HCT116 (cell line): Measurements from ENCODE around the gene HDAC2. TPM values are rescaled to one million over a fixed set of nuclear protein-coding genes. Genes with fewer than 3 reads are reported as not detected.

ENCODE experiments used
- ATAC-seq: fragments of 200-7000 bp; cut with Tn5 transposase; 2 replicates; pipeline ENCODE4 v1.9.1; 2020; ENCODE audit warnings: mild to moderate bottlenecking, moderate library complexity
- BruUV-seq: library from RNA; stranded (reverse); fragments of 400-500 nt; replicated peaks from 2 replicates; lab custom pipeline; 2021; lab: Mats Ljungman, UMichigan
- CTCF ChIA-PET: fragments of 300-600 bp; sonication (Branson Sonifier 250); formaldehyde crosslinking; loops from one replicate; lab custom pipeline; 2021; ENCODE audit warnings: antibody characterized with exemption; lab: Charles Lee
- POLR2A ChIA-PET: fragments of 300-600, 350-600 bp; sonication (Branson Sonifier 250); formaldehyde crosslinking; loops from one replicate; lab custom pipeline; 2021; ENCODE audit warnings: antibody characterized with exemption; lab: Charles Lee
- RAD21 ChIA-PET, 2 experiments: fragments of 300-600 bp; sonication (Branson Sonifier 250); formaldehyde crosslinking; loops; one replicate each; lab custom pipeline; 2023; ENCODE audit warnings: low total read pairs in 2 of 2; ENCODE audit not compliant: uncharacterized antibody in 2 of 2, unreplicated experiment in 2 of 2, low non-redundant PET in 1 of 2; lab: Charles Lee
- DNase-seq: peaks from one replicate; pipeline ENCODE4 v3.0.0-alpha.2; 2010; ENCODE audit warnings: low read depth, low spot score
- H2AFZ ChIP-seq: fragments of 200-600 bp; shearing (Covaris generic), sonication (generic); 2 replicates; pipeline ENCODE4 v1.6.1; 2017; ENCODE audit warnings: low read depth, mixed run types, mixed read lengths, antibody characterized with exemption, low read length; ENCODE audit not compliant: poor library complexity, severe bottlenecking
- H3K27ac ChIP-seq: 2 replicates; pipeline ENCODE4 v1.5.1; 2012; ENCODE audit warnings: low read depth, low read length
- H3K27me3 ChIP-seq: fragments of 200-600 bp; sonication (generic); 2 replicates; pipeline ENCODE4 v1.6.1; 2016; ENCODE audit warnings: mixed run types, low read length, mixed read lengths; ENCODE audit not compliant: insufficient read depth
- H3K36me3 ChIP-seq, 2 experiments: fragments of 200-500 bp in 1 of 2; fragments of 200-600 bp in 1 of 2; sonication (Bioruptor generic) in 1 of 2; sonication (generic) in 1 of 2; 2 replicates each; pipeline versions ENCODE4 v1.5.1 to v1.6.1; 2014 to 2016; ENCODE audit warnings: low read length in 2 of 2, inconsistent platforms in 1 of 2, mixed read lengths in 1 of 2, mixed run types in 1 of 2; ENCODE audit not compliant: insufficient read depth in 2 of 2, control insufficient read depth in 1 of 2
- H3K4me1 ChIP-seq, 2 experiments: fragments of 200-600 bp in 1 of 2; sonication (generic) in 1 of 2; 2 replicates each; pipeline versions ENCODE4 v1.5.1 to v1.6.1; 2012 to 2017; ENCODE audit warnings: low read length in 2 of 2, inconsistent platforms in 1 of 2, mild to moderate bottlenecking in 1 of 2, mixed read lengths in 1 of 2, mixed run types in 1 of 2, moderate library complexity in 1 of 2; ENCODE audit not compliant: insufficient read depth in 2 of 2, control insufficient read depth in 1 of 2
- H3K4me2 ChIP-seq: fragments of 200-600 bp; sonication (generic); 2 replicates; pipeline ENCODE4 v1.6.1; 2017; ENCODE audit warnings: mixed run types, low read length, mixed read lengths
- H3K4me3 ChIP-seq, 2 experiments: fragments of 200-600 bp in 1 of 2; sonication (generic) in 1 of 2; replicated peaks in 1 of 2; 2 replicates each; pipeline ENCODE4 v1.5.1; 2011 to 2016; ENCODE audit warnings: low read length in 2 of 2, control low read depth in 1 of 2, low read depth in 1 of 2, mild to moderate bottlenecking in 1 of 2, mixed read lengths in 1 of 2, mixed run types in 1 of 2
- H3K79me2 ChIP-seq: fragments of 200-600 bp; sonication (generic); 2 replicates; pipeline ENCODE4 v1.6.1; 2017; ENCODE audit warnings: mild to moderate bottlenecking, mixed run types, low read length, moderate library complexity, mixed read lengths; ENCODE audit not compliant: insufficient read depth
- H3K9ac ChIP-seq: fragments of 200-600 bp; sonication (generic); 2 replicates; pipeline ENCODE4 v1.6.1; 2016; ENCODE audit warnings: low read length, mixed read lengths
- H3K9me2 ChIP-seq: fragments of 200-600 bp; sonication (generic), shearing (Covaris generic); 2 replicates; pipeline ENCODE4 v1.6.1; 2017; ENCODE audit warnings: mixed run types, mild to moderate bottlenecking, moderate library complexity; ENCODE audit not compliant: insufficient read depth
- H3K9me3 ChIP-seq, 2 experiments: fragments of 200-500 bp in 1 of 2; fragments of 200-600 bp in 1 of 2; sonication (Bioruptor generic) in 1 of 2; sonication (generic) in 1 of 2; 2 replicates each; pipeline ENCODE4 v1.6.1; 2014 to 2017; ENCODE audit warnings: low read length in 2 of 2, mixed read lengths in 2 of 2, inconsistent platforms in 1 of 2, low read depth in 1 of 2, mild to moderate bottlenecking in 1 of 2, mixed run types in 1 of 2, moderate library complexity in 1 of 2; ENCODE audit not compliant: control insufficient read depth in 1 of 2, insufficient read depth in 1 of 2
- H4K20me1 ChIP-seq: fragments of 200-600 bp; sonication (generic), shearing (Covaris generic); 2 replicates; pipeline ENCODE4 v1.6.1; 2017; ENCODE audit warnings: mixed run types, mild to moderate bottlenecking, moderate library complexity; ENCODE audit not compliant: insufficient read depth
- ATF3 ChIP-seq: IDR thresholded peaks from 2 replicates; pipeline ENCODE4 v1.6.1; 2012
- CBX3 ChIP-seq: IDR thresholded peaks from 2 replicates; pipeline ENCODE4 v1.6.1; 2012; ENCODE audit warnings: low read depth
- CTCF ChIP-seq, 3 experiments: fragments of 200-600 bp in 1 of 3; sonication (generic) in 1 of 3; IDR thresholded peaks in 2 of 3; conservative IDR thresholded peaks in 1 of 3; 2 replicates each; pipeline ENCODE4 v1.5.1; 2012 to 2017; ENCODE audit warnings: low read depth in 2 of 3, low read length in 2 of 3, antibody characterized with exemption in 1 of 3, borderline replicate concordance in 1 of 3, control low read depth in 1 of 3, mild to moderate bottlenecking in 1 of 3, mixed read lengths in 1 of 3, mixed run types in 1 of 3, moderate library complexity in 1 of 3; ENCODE audit not compliant: insufficient read depth in 1 of 3
- EGR1 ChIP-seq: IDR thresholded peaks from 2 replicates; pipeline ENCODE4 v1.6.1; 2012; ENCODE audit warnings: low read depth
- ELF1 ChIP-seq: IDR thresholded peaks from 2 replicates; pipeline ENCODE4 v1.6.1; 2012; ENCODE audit warnings: low read depth, borderline replicate concordance
- EZH2 ChIP-seq: fragments of 200-600 bp; sonication (generic); IDR thresholded peaks from 2 replicates; pipeline ENCODE4 v1.6.1; 2017; ENCODE audit warnings: antibody characterized with exemption, mixed run types
- EZH2phosphoT487 ChIP-seq: fragments of 200-600 bp; IDR thresholded peaks from 2 replicates; pipeline ENCODE4 v1.6.1; 2018; ENCODE audit warnings: antibody characterized with exemption, borderline replicate concordance
- FOSL1 ChIP-seq: IDR thresholded peaks from 2 replicates; pipeline ENCODE4 v1.6.1; 2012; ENCODE audit warnings: low read depth
- POLR2A ChIP-seq: IDR thresholded peaks from 2 replicates; pipeline ENCODE4 v1.7.0; 2011; ENCODE audit warnings: borderline replicate concordance; ENCODE audit not compliant: insufficient read depth, insufficient read length; ENCODE audit errors: extremely low read depth
- POLR2AphosphoS5 ChIP-seq: IDR thresholded peaks from 2 replicates; pipeline ENCODE4 v1.6.1; 2011; ENCODE audit warnings: mild to moderate bottlenecking, low read depth, low read length, moderate library complexity
- RAD21 ChIP-seq: IDR thresholded peaks from 2 replicates; pipeline ENCODE4 v1.6.1; 2012; ENCODE audit warnings: low read depth, mild to moderate bottlenecking
- SP1 ChIP-seq: IDR thresholded peaks from 2 replicates; pipeline ENCODE4 v1.6.1; 2012; ENCODE audit warnings: low read depth
- SRF ChIP-seq: IDR thresholded peaks from 2 replicates; pipeline ENCODE4 v1.6.1; 2012; ENCODE audit warnings: low read depth
- TCF7L2 ChIP-seq: IDR thresholded peaks from 2 replicates; pipeline ENCODE4 v1.7.0; 2011; ENCODE audit warnings: borderline replicate concordance, inconsistent platforms; ENCODE audit not compliant: insufficient read depth, insufficient read length; ENCODE audit errors: extremely low read depth
- YY1 ChIP-seq: IDR thresholded peaks from 2 replicates; pipeline ENCODE4 v1.6.1; 2011; ENCODE audit warnings: low read length, low read depth, moderate library complexity, mild to moderate bottlenecking; ENCODE audit not compliant: insufficient replicate concordance; ENCODE audit errors: extremely low read depth
- ZFX ChIP-seq: fragments of 450-650 bp; IDR thresholded peaks from 2 replicates; pipeline ENCODE4 v1.6.1; 2017
- ZNF274 ChIP-seq: fragments of 200-500 bp; sonication (Bioruptor generic); IDR thresholded peaks from 2 replicates; pipeline ENCODE4 v1.6.1; 2014; ENCODE audit warnings: mild to moderate bottlenecking, low read depth, low read length, inconsistent platforms
- intact Hi-C: fragments of 100-400 bp; cut with micrococcal nuclease; formaldehyde crosslinking; loops from 2 replicates; pipeline ENCODE4 v1.10.0; 2022
- total RNA-seq: library from RNA; stranded (reverse); gene quantifications from one replicate; pipeline ENCODE4 v1.2.1, GENCODE V29; 2021; ENCODE audit not compliant: unreplicated experiment
- TF ChIP-seq, protein P1 (sequence below): IDR thresholded peaks from 2 replicates; pipeline ENCODE4 v1.6.1; 2012
- TF ChIP-seq, protein P2 (sequence below): IDR thresholded peaks from 2 replicates; pipeline ENCODE4 v1.6.1; 2012; ENCODE audit warnings: low read depth

HDAC2 gene
- total RNA-seq, 1 experiment from 2014 or later: 153 TPM

- TF ChIP-seq RAD21 (peak; percentile 35; the same call in 1 of the 2 replicates), TCF7L2 (no peak), EZH2 (no peak), POLR2AphosphoS5 (peak; percentile 33; the same call in 1 of the 2 replicates), SP1 (peak; percentile 62; the same call in 1 of the 2 replicates)
- TF ChIP-seq, protein P1, sequence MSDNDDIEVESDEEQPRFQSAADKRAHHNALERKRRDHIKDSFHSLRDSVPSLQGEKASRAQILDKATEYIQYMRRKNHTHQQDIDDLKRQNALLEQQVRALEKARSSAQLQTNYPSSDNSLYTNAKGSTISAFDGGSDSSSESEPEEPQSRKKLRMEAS: no peak; the same call in 1 of the 2 replicates
Observed at GRCh38 chr6:113995634-113996033, 24.7 kb upstream of the HDAC2 start (continued).

DNA sequence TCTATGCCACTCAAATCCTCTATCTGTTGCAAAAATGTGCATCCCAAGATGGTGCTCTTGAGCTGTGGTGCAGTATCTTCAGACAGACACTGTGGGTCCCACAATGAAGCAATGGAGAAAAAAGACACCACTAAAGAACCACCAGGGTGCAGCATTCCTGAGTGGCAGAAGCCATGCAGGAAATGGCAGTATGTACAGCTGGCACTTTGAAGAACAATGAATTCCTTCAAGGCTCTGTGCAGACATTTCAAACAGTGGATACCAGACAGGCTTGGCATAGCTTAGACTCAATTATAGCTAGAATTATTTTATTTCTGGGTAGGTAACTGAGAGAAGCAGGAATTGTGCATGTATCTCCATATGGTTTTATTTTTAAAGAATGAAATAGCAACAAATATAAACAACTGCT, 24.0 kb upstream of the HDAC2 start:
- intact Hi-C loops: loop anchor here (1.0 to 5.0 kb wide), 3 partner anchors 113 to 1902 kb away; no protein-coding TSS in a partner anchor
- Histone ChIP-seq H3K4me2 (peak overlapping the region; percentile 59), H2AFZ (peak overlapping the region; percentile 67), H3K9me3 (no peaks in the 10 kb centered on the region), H3K27ac (peak overlapping the region; percentile 23; the same call in 1 of the 2 replicates), H3K4me3 (no peak overlapping the region), H3K36me3 (no peaks in the 10 kb centered on the region), H3K27me3 (no peaks in the 10 kb centered on the region), H3K4me1 (peaks cover 32 to 50% of the 10 kb centered on the region in 2 experiments), H4K20me1 (no peaks in the 10 kb centered on the region), H3K79me2 (no peaks in the 10 kb centered on the region), H3K9ac (peak overlapping the region; percentile 26; the same call in 1 of the 2 replicates), H3K9me2 (no peaks in the 10 kb centered on the region)
- ChIA-PET CTCF (interaction anchor here (1.1 to 4.5 kb wide), 11 partner anchors 10 to 1902 kb away, joined by 3 to 93 read pairs (median 5); no protein-coding TSS in a partner anchor), POLR2A (interaction anchor here (1.5 to 2.1 kb wide), 2 partner anchors 15 to 113 kb away, joined by 4 to 9 read pairs; no protein-coding TSS in a partner anchor), RAD21 (interaction anchor here (0.6 to 2.2 kb wide), 6 partner anchors 66 to 1327 kb away, joined by 3 to 13 read pairs (median 4); no protein-coding TSS in a partner anchor)
- ATAC-seq (peak; percentile 88), DNase-seq (peak; percentile 88)
- no TSS peak for BruUV-seq
- TF ChIP-seq CTCF (IDR thresholded peaks at IDR 0.05 in 2 of 3, conservative IDR thresholded peaks at IDR 0.05 in 1 of 3; ENCODE audit: borderline replicate concordance in 1 of 3, insufficient read depth in 1 of 3, low read depth in 2 of 3, low read length in 2 of 3) (peak; percentile 88 to 99 (median 97)), ATF3 (no peak), YY1 (peak; percentile 83), POLR2A (no peak), FOSL1 (no peak), ELF1 (no peak), CBX3 (peak; percentile 70; the same call in 1 of the 2 replicates), EGR1 (no peak), EZH2phosphoT487 (no peak), ZFX (no peak), EZH2 (no peak), RAD21 (peak; percentile 98), ZNF274 (no peak), TCF7L2 (no peak), SRF (no peak; the same call in 1 of the 2 replicates)
- TF ChIP-seq, protein P2, sequence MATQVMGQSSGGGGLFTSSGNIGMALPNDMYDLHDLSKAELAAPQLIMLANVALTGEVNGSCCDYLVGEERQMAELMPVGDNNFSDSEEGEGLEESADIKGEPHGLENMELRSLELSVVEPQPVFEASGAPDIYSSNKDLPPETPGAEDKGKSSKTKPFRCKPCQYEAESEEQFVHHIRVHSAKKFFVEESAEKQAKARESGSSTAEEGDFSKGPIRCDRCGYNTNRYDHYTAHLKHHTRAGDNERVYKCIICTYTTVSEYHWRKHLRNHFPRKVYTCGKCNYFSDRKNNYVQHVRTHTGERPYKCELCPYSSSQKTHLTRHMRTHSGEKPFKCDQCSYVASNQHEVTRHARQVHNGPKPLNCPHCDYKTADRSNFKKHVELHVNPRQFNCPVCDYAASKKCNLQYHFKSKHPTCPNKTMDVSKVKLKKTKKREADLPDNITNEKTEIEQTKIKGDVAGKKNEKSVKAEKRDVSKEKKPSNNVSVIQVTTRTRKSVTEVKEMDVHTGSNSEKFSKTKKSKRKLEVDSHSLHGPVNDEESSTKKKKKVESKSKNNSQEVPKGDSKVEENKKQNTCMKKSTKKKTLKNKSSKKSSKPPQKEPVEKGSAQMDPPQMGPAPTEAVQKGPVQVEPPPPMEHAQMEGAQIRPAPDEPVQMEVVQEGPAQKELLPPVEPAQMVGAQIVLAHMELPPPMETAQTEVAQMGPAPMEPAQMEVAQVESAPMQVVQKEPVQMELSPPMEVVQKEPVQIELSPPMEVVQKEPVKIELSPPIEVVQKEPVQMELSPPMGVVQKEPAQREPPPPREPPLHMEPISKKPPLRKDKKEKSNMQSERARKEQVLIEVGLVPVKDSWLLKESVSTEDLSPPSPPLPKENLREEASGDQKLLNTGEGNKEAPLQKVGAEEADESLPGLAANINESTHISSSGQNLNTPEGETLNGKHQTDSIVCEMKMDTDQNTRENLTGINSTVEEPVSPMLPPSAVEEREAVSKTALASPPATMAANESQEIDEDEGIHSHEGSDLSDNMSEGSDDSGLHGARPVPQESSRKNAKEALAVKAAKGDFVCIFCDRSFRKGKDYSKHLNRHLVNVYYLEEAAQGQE: no peak
- TF ChIP-seq, protein P1: peak; percentile 31; the same call in 1 of the 2 replicates
